22Rv1 (cell line): ENCODE data around the gene TRPM3.

Experiments used
- H3K27ac ChIP-seq: fragments of 450-650 bp; 2 replicates; pipeline ENCODE4 v1.5.1; 2017
- ZFX ChIP-seq: fragments of 450-650 bp; IDR thresholded peaks from 2 replicates; pipeline ENCODE4 v1.6.1; 2017; ENCODE audit warnings: antibody characterized with exemption, borderline replicate concordance
- TF ChIP-seq, protein P1 (sequence below): fragments of 450-650 bp; IDR thresholded peaks from 2 replicates; pipeline ENCODE4 v1.5.1; 2017; ENCODE audit warnings: mild to moderate bottlenecking

TRPM3 gene

GRCh38 chr9:70964861-70965260 lies 156.6 kb downstream of the TRPM3 start:
- TF ChIP-seq, protein P1, sequence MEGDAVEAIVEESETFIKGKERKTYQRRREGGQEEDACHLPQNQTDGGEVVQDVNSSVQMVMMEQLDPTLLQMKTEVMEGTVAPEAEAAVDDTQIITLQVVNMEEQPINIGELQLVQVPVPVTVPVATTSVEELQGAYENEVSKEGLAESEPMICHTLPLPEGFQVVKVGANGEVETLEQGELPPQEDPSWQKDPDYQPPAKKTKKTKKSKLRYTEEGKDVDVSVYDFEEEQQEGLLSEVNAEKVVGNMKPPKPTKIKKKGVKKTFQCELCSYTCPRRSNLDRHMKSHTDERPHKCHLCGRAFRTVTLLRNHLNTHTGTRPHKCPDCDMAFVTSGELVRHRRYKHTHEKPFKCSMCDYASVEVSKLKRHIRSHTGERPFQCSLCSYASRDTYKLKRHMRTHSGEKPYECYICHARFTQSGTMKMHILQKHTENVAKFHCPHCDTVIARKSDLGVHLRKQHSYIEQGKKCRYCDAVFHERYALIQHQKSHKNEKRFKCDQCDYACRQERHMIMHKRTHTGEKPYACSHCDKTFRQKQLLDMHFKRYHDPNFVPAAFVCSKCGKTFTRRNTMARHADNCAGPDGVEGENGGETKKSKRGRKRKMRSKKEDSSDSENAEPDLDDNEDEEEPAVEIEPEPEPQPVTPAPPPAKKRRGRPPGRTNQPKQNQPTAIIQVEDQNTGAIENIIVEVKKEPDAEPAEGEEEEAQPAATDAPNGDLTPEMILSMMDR = no peak
- no peak overlapping the region for H3K27ac ChIP-seq

DNA sequence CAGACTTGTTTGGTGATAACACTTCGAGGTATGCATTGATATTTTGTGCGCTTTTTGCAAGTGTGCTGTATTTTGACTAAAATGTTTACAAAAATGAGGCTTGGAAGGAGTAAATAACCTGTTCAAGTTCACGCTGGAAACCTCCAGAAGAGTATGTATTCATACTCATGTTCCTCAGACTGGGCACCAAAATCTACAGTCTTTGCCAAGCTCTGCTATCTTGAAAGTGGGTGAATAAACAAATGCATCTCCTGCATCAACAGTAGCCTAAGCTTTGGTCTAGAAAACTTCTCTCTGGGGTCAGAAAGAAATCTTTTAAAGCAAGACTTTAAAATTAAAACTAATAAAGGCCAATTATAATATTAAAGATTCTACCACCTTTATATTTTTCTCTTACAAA lies 157.9 kb downstream of the TRPM3 start:
- no peak for TF ChIP-seq ZFX
- TF ChIP-seq, protein P1 = no peak
- H3K27ac ChIP-seq = no peak overlapping the region

- TF ChIP-seq, protein P1 = no peak
- no peak for TF ChIP-seq ZFX
- H3K27ac ChIP-seq = no peak overlapping the region
Measured at GRCh38 chr9:70962761-70963440, 158.5 kb downstream of the TRPM3 start.

DNA sequence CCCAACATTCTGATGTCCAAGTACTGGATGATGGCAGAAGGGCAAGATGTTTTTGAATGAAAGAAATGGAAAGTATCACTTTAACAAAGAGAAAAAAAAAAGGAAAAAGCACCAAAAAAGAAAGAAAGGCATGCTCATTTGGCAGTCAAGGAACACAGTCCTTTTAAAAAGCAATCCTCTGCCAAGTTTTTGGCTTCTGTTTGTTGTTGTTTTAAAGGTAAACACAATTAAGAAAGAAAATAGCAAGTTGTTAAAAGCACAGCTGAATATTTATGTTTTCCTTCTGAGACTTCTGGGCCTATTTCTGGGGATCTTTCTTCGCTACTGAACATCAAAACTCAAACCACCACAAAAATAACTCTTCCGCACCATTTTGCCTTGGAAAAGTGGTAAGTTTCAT lies 162.1 kb downstream of the TRPM3 start:
- H3K27ac ChIP-seq = no peak overlapping the region
- TF ChIP-seq, protein P1 = no peak
- no peak for TF ChIP-seq ZFX

DNA sequence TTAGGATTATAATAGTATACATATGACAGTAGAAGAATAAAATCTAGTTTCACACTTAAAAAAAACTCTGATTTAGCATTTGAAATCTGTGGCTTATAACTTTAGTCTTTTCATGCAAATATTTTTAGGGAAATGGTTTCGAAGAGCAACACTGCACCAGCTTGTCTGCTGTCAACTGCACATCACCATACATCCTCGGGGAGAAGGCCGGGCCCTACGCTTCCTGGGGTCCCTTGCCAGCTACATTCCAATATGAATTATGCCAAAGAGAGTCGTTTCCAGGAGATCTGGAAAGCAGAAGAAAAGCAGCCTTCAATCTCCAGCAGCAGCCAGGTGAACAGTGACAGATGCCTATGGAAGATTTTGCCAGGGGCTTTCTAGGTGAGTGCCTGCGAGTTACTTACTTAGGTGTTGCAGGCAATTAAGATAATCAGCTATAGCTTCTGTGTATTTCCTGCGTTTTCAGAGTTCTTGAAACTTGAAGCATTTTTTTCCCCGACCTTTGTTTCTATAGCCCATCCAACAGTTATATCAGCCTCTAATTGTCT lies 166.8 kb downstream of the TRPM3 start:
- no peak overlapping the region for H3K27ac ChIP-seq
- TF ChIP-seq, protein P1 = no peak
- no peak for TF ChIP-seq ZFX

- no peak overlapping the region for H3K27ac ChIP-seq
- no peak for TF ChIP-seq ZFX
- TF ChIP-seq, protein P1 = no peak
Measured at GRCh38 chr9:70954126-70954525, 167.3 kb downstream of the TRPM3 start.

DNA sequence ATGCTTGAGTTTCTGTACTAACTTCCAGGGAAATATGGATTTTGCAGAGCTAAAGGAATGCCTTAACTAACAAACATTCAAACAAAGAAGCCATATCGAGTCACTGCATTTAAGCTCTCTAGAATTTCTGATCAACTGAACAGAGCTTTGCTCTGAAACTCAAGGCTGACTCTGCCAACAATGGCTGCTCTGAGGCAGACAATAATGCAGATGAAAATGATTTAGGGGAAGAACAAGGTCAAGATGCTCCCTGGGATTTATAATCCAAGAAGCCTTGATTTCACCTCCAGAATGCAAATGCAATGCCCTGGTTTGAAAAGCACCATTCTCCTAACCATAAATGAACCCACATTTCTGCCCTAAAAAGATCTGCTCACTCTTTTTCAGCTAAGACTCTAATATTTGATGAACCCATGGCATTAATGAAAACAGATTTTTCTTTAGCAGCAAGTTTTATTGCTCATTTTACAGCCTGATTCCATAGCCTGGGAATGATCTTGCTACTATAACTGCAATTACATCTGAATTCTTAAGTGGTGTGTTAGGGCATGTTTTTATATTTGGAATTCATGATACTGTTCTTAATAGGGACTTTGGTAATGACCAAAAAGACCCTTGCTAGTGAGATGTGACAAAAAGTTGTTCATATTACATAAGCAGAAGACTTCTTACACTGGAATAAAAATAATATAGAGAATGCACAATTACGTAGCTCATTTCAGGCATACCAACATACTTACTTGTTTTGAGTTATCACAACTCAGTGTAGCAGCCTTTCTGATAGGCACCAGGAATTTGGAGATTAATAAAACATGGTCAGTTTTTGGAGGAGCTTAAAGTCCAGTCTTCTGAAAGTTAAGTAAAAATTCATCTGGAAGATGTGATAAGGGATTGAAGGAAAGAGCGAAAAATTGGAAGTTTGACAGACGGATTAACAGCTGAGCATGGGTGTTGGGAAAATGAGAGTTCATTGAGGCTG lies 169.4 kb downstream of the TRPM3 start:
- no peak for TF ChIP-seq ZFX
- TF ChIP-seq, protein P1 = no peak

More for the DNA sequence above, 169.4 kb downstream of the TRPM3 start:
- no peak overlapping the region for H3K27ac ChIP-seq
